ENCODE results near the gene REPS1.

DNA sequence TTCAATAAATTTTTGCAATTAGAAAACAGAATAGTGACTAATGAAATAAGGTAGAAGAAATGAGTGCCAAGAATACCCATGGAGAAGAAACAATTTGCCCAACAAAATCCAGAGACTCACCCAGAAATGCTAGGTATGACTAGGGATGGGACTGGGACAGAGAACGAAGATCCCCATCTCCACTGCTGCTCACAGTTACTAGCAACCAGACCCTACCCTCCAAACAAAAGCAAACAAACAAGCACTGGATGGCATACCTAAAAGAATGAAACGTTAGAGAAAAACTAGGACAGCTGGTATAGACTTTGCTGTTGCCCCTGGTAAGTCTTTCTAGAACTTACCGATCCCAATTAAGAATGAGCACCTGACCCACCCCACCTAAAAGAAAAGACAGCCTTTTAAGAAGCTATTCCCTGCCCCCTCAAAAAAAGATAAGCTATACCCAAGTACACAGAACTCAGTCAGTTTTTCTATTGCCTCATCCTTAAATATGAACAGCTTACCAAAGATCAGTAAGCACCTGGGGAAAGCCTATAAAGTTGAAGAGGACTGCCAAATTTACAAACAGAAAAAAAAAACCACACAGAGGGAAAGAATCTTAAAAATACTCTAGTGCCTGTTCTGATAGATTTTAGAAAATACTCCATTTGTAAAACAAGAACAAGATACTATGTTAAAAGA, 31.7 kb downstream of the REPS1 start:
- TF ChIP-seq ZNF157 (tag by site-specific recombination; IDR thresholded peaks at IDR 0.05) (no peak), ZNF777 (tag by site-specific recombination; IDR thresholded peaks at IDR 0.05; ENCODE audit: borderline replicate concordance) (no peak), HOXD13 (CRISPR knock-in tag; IDR thresholded peaks at IDR 0.05; ENCODE audit: borderline replicate concordance) (no peak)
- TF ChIP-seq, protein P1, sequence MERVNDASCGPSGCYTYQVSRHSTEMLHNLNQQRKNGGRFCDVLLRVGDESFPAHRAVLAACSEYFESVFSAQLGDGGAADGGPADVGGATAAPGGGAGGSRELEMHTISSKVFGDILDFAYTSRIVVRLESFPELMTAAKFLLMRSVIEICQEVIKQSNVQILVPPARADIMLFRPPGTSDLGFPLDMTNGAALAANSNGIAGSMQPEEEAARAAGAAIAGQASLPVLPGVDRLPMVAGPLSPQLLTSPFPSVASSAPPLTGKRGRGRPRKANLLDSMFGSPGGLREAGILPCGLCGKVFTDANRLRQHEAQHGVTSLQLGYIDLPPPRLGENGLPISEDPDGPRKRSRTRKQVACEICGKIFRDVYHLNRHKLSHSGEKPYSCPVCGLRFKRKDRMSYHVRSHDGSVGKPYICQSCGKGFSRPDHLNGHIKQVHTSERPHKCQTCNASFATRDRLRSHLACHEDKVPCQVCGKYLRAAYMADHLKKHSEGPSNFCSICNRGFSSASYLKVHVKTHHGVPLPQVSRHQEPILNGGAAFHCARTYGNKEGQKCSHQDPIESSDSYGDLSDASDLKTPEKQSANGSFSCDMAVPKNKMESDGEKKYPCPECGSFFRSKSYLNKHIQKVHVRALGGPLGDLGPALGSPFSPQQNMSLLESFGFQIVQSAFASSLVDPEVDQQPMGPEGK (tag by site-specific recombination; IDR thresholded peaks at IDR 0.05), result no peak
- TF ChIP-seq, protein P2, sequence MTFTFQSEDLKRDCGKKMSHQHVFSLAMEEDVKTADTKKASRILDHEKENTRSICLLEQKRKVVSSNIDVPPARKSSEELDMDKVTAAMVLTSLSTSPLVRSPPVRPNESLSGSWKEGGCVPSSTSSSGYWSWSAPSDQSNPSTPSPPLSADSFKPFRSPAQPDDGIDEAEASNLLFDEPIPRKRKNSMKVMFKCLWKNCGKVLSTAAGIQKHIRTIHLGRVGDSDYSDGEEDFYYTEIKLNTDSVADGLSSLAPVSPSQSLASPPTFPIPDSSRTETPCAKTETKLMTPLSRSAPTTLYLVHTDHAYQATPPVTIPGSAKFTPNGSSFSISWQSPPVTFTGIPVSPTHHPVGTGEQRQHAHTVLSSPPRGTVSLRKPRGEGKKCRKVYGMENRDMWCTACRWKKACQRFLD (tag by site-specific recombination; IDR thresholded peaks at IDR 0.05), result no peak
- TF ChIP-seq, protein P3, sequence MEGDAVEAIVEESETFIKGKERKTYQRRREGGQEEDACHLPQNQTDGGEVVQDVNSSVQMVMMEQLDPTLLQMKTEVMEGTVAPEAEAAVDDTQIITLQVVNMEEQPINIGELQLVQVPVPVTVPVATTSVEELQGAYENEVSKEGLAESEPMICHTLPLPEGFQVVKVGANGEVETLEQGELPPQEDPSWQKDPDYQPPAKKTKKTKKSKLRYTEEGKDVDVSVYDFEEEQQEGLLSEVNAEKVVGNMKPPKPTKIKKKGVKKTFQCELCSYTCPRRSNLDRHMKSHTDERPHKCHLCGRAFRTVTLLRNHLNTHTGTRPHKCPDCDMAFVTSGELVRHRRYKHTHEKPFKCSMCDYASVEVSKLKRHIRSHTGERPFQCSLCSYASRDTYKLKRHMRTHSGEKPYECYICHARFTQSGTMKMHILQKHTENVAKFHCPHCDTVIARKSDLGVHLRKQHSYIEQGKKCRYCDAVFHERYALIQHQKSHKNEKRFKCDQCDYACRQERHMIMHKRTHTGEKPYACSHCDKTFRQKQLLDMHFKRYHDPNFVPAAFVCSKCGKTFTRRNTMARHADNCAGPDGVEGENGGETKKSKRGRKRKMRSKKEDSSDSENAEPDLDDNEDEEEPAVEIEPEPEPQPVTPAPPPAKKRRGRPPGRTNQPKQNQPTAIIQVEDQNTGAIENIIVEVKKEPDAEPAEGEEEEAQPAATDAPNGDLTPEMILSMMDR (tag by site-specific recombination; IDR thresholded peaks at IDR 0.05), result no peak
- TF ChIP-seq, protein P4, sequence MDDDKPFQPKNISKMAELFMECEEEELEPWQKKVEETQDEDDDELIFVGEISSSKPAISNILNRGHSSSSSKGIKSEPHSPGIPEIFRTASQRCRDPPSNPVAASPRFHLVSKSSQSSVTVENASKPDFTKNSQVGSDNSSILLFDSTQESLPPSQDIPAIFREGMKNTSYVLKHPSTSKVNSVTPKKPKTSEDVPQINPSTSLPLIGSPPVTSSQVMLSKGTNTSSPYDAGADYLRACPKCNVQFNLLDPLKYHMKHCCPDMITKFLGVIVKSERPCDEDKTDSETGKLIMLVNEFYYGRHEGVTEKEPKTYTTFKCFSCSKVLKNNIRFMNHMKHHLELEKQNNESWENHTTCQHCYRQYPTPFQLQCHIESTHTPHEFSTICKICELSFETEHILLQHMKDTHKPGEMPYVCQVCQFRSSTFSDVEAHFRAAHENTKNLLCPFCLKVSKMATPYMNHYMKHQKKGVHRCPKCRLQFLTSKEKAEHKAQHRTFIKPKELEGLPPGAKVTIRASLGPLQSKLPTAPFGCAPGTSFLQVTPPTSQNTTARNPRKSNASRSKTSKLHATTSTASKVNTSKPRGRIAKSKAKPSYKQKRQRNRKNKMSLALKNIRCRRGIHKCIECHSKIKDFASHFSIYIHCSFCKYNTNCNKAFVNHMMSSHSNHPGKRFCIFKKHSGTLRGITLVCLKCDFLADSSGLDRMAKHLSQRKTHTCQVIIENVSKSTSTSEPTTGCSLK (tag by site-specific recombination; IDR thresholded peaks at IDR 0.05), result no peak
- TF ChIP-seq, protein P5, sequence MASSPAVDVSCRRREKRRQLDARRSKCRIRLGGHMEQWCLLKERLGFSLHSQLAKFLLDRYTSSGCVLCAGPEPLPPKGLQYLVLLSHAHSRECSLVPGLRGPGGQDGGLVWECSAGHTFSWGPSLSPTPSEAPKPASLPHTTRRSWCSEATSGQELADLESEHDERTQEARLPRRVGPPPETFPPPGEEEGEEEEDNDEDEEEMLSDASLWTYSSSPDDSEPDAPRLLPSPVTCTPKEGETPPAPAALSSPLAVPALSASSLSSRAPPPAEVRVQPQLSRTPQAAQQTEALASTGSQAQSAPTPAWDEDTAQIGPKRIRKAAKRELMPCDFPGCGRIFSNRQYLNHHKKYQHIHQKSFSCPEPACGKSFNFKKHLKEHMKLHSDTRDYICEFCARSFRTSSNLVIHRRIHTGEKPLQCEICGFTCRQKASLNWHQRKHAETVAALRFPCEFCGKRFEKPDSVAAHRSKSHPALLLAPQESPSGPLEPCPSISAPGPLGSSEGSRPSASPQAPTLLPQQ (tag by site-specific recombination; IDR thresholded peaks at IDR 0.05), result no peak

Measured in HEK293 (cell line).